CD8-positive, alpha-beta memory T cell (primary cell): ENCODE results near the gene PHPT1. TPM values are rescaled to one million over a fixed set of nuclear protein-coding genes. Genes with fewer than 3 reads are reported as not detected.
A peak's percentile ranks its signal among the peaks of the same experiment; 100 is the strongest.
"Not testable (repeated sequence)": the region's sequence is repeated elsewhere in the genome, so short reads cannot be mapped to it uniquely, and the experiment has no call there.

Experiments
- CTCF ChIA-PET: fragments of 350-600 bp; sonication (Branson Sonifier 250); formaldehyde crosslinking; loops from one replicate; lab custom pipeline; 2021; ENCODE audit warnings: antibody characterized with exemption; lab: Charles Lee
- POLR2A ChIA-PET: fragments of 350-600 bp; sonication (Branson Sonifier 250); formaldehyde crosslinking; loops from one replicate; lab custom pipeline; 2021; ENCODE audit warnings: antibody characterized with exemption; lab: Charles Lee
- DNase-seq, 5 donors: peaks; one replicate each; pipeline versions ENCODE4 v3.0.0 to v3.0.0-alpha.2; 2020 to 2022; ENCODE audit warnings: mixed read lengths in 1 of 5
- H3K27ac ChIP-seq: one replicate; pipeline ENCODE4 v1.7.0; 2013; ENCODE audit warnings: low read depth, mild to moderate bottlenecking, low read length, moderate library complexity
- H3K27me3 ChIP-seq: 2 replicates; pipeline ENCODE4 v1.7.0; 2013; ENCODE audit warnings: low read length, mild to moderate bottlenecking; ENCODE audit not compliant: insufficient read depth, poor library complexity, severe bottlenecking
- H3K36me3 ChIP-seq: 2 replicates; pipeline ENCODE4 v1.7.0; 2013; ENCODE audit warnings: mild to moderate bottlenecking, low read length, moderate library complexity; ENCODE audit not compliant: insufficient read depth
- H3K4me1 ChIP-seq: 2 replicates; pipeline ENCODE4 v1.7.0; 2013; ENCODE audit warnings: mild to moderate bottlenecking, low read length, moderate library complexity; ENCODE audit not compliant: insufficient read depth
- H3K4me3 ChIP-seq: 2 replicates; pipeline ENCODE4 v1.7.0; 2013; ENCODE audit warnings: mild to moderate bottlenecking, low read length
- H3K9me3 ChIP-seq: 2 replicates; pipeline ENCODE4 v1.7.0; 2013; ENCODE audit warnings: mild to moderate bottlenecking, low read length
- H3K27ac Mint-ChIP-seq, 8 donors: one replicate each; pipeline ENCODE4 v1.8.0; 2020 to 2021; ENCODE audit warnings: mixed read lengths in 8 of 8, mild to moderate bottlenecking in 6 of 8, inconsistent platforms in 3 of 8, moderate library complexity in 3 of 8
- H3K27me3 Mint-ChIP-seq, 2 donors: one replicate each; pipeline ENCODE4 v1.8.0; 2020 to 2021; ENCODE audit warnings: mixed read lengths in 2 of 2, mild to moderate bottlenecking in 1 of 2, moderate library complexity in 1 of 2
- H3K36me3 Mint-ChIP-seq, 3 donors: one replicate each; pipeline ENCODE4 v1.8.0; 2020 to 2021; ENCODE audit warnings: mixed read lengths in 3 of 3, inconsistent platforms in 1 of 3, mild to moderate bottlenecking in 1 of 3
- H3K4me1 Mint-ChIP-seq, 3 donors: one replicate each; pipeline ENCODE4 v1.8.0; 2020 to 2021; ENCODE audit warnings: mixed read lengths in 3 of 3, inconsistent platforms in 1 of 3, mild to moderate bottlenecking in 1 of 3
- H3K4me3 Mint-ChIP-seq, 7 donors: one replicate each; pipeline ENCODE4 v1.8.0; 2020 to 2021; ENCODE audit warnings: mixed read lengths in 7 of 7, mild to moderate bottlenecking in 6 of 7, moderate library complexity in 4 of 7, inconsistent platforms in 2 of 7
- H3K9me3 Mint-ChIP-seq, 5 donors: one replicate each; pipeline ENCODE4 v1.8.0; 2020 to 2022; ENCODE audit warnings: mixed read lengths in 5 of 5, mild to moderate bottlenecking in 3 of 5, moderate library complexity in 2 of 5, inconsistent platforms in 1 of 5
- polyA plus RNA-seq: library from polyadenylated mRNA; unstranded; fragments of 300-500 nt; fragmentation: Illumina TruSeq; gene quantifications from one replicate; pipeline ENCODE4 v1.2.3, GENCODE V29; 2021
- total RNA-seq, 2 experiments: library from RNA; stranded (reverse); gene quantifications; one replicate each; pipeline ENCODE4 v1.2.3, GENCODE V29; 2021

PHPT1 gene
- total RNA-seq (100 to 1,000 TPM; 108 to 110 TPM), polyA plus RNA-seq (100.0 TPM)

DNA sequence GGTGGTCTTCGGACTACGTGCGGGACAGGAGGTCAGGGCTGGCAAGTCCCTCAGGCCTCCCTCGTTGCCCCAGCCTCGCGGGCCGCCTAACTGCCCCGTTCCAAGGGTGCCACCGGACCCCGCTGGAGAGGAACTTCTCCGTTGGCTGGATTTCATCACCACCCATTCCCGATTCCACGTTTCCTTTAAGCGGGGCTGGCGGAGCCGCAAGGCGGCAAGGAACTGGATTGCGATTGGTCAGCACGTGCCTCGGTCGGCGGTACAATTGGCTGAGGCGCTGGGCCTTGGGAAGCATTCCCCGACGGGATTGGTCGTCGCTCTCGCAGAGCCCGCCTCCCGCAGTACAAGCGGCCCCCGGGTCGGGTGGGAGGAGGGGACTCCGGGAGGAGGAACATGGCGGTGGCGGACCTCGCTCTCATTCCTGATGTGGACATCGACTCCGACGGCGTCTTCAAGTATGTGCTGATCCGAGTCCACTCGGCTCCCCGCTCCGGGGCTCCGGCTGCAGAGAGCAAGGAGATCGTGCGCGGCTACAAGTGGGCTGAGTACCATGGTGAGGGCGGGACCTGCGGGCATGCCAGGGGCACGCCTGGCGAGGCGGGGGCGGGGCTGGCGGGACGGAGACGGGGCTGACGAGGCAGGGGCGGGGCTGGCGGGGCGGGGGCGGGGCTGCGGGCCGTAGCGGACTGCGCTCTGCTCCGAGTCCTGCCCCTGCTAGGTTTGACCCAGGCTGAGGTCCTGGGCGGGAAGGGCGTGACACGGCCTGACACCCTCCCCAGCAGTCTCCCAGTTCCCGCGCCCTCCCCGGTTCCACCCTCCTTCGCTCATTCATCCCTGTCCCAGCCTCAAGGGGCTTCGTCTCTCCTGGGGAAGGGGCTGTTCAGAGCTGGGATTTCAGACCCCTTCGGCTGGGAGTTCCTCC is at the start of gene PHPT1:
TSS of gene PHPT1 (plus strand) at position 372 of the 922 bp plus-strand sequence. CDS start at position 394, 22 bp downstream.
- H3K27me3 ChIP-seq: peaks cover 4% of the 10 kb centered on the region
- Mint-ChIP-seq H3K27me3 (peaks cover 8 to 21% of the 10 kb centered on the region in 2 donors), H3K4me1 (peaks cover 0 to 27% (median 12%) of the 10 kb centered on the region in 3 donors), H3K4me3 (peak within 1 kb of the TSS; percentile 87 to 98 (median 90)), H3K9me3 (peaks cover 0 to 3% (median 0%) of the 10 kb centered on the region in 5 donors), H3K36me3 (peaks cover 0 to 5% (median 0%) of the 10 kb centered on the region in 3 donors), H3K27ac (peak within 1 kb of the TSS; percentile 64 to 88 (median 84))
- H3K4me3 ChIP-seq: peak within 1 kb of the TSS; percentile 88
- no peaks in the 10 kb centered on the region for H3K9me3 ChIP-seq
- POLR2A ChIA-PET: interaction anchor here (0.5 kb wide), 1 partner anchor 221 kb away, joined by 3 read pairs; the partner anchor contains the start of gene SAPCD2
- CTCF ChIA-PET: no interaction called here
- H3K4me1 ChIP-seq: peaks cover 17% of the 10 kb centered on the region
- H3K36me3 ChIP-seq: no peaks in the 10 kb centered on the region
- peak; percentile 94 to 98 (median 96) for DNase-seq
- peak within 1 kb of the TSS; percentile 81 for H3K27ac ChIP-seq

GRCh38 chr9:136799854-136800657 is 49.2 kb upstream of the PHPT1 start:
- peak overlapping the region in 6 of 8 donors; percentile 53 to 86 (median 77) for H3K27ac Mint-ChIP-seq
- peak; percentile 72 to 94 (median 88) for DNase-seq
- peaks cover 0 to 5% (median 0%) of the 10 kb centered on the region in 3 donors for H3K36me3 Mint-ChIP-seq
- H3K4me1 Mint-ChIP-seq: peaks cover 11 to 28% (median 25%) of the 10 kb centered on the region in 3 donors
- peak overlapping the region; percentile 43 to 89 (median 83) for H3K4me3 Mint-ChIP-seq
- ChIA-PET POLR2A (interaction anchor here (0.6 to 1.5 kb wide), 8 partner anchors 9 to 441 kb away, joined by 3 to 9 read pairs (median 4); partner anchors contain the start of genes AJM1, C8G, FBXW5 and TMEM141), CTCF (interaction anchor here (0.7 to 3.1 kb wide), 7 partner anchors 8 to 235 kb away, joined by 3 to 15 read pairs (median 5); partner anchors contain the start of genes ABCA2 and AJM1)
- no peaks in the 10 kb centered on the region for H3K27me3 ChIP-seq
- H3K27me3 Mint-ChIP-seq: peaks cover 0 to 6% of the 10 kb centered on the region in 2 donors
- peak overlapping the region; percentile 38 for H3K27ac ChIP-seq
- peaks cover 30% of the 10 kb centered on the region for H3K4me1 ChIP-seq
- peak overlapping the region; percentile 66 for H3K4me3 ChIP-seq
- H3K9me3 Mint-ChIP-seq: no peaks in the 10 kb centered on the region
- H3K9me3 ChIP-seq: no peaks in the 10 kb centered on the region
- no peaks in the 10 kb centered on the region for H3K36me3 ChIP-seq

DNA sequence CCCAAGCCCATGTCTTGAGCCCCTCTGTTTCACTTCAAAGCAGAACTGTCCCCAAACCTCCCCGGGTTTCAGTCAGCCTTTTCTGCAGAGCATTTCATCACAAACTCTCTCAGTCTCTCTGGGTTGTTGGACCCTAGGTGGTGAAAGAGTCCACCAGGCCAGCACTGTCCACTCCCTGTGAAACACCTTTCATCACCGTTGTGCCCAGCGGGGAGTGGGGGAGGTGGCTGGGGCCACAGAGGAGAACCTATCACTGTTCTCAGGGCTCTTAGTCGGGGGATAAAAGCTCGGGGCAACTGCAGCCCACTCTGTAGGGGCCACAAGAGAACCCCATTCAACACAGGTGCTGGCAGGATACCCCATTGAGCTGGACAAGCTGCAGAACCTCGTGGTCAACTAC is 46.9 kb upstream of the PHPT1 start:
- H3K9me3 ChIP-seq: no peaks in the 10 kb centered on the region

DNA sequence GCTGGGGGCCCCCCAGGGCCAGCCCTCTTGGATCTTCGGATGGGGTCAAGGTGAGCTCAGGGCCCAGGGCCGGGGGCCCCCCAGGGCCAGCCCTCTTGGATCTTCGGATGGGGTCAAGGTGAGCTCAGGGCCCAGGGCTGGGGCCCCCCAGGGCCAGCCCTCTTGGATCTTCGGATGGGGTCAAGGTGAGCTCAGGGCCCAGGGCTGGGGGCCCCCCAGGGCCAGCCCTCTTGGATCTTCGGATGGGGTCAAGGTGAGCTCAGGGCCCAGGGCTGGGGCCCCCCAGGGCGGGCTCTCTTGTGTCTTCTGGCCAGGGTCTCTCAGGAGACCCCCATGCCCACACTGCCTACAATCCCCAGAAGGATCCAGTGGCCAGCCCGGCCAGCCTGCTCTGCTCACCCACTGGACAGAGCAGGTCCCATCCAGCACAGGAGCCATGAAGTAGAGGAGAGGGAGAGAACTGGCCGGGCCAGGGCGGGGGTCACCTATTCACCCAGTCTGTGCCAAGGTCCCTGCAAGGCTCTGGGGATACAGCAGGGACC is 46.1 kb upstream of the PHPT1 start:
- CTCF ChIA-PET: interaction anchor here (1.0 kb wide), 1 partner anchor 11 kb away, joined by 3 read pairs; no protein-coding TSS in a partner anchor
- H3K27me3 ChIP-seq, DNase-seq, H3K27ac ChIP-seq, H3K27me3 Mint-ChIP-seq, H3K36me3 ChIP-seq, H3K27ac Mint-ChIP-seq, H3K9me3 Mint-ChIP-seq, H3K4me3 ChIP-seq, H3K9me3 ChIP-seq: not testable (repeated sequence)
- H3K4me1 ChIP-seq: peaks cover 31% of the 10 kb centered on the region
- peaks cover 0 to 10% (median 3%) of the 10 kb centered on the region in 3 donors for H3K36me3 Mint-ChIP-seq
- peak overlapping the region in 1 of 7 donors; percentile 54 for H3K4me3 Mint-ChIP-seq
- POLR2A ChIA-PET: interaction anchor here (1.1 kb wide), 1 partner anchor 9 kb away, joined by 3 read pairs; no protein-coding TSS in a partner anchor
- H3K4me1 Mint-ChIP-seq: peaks cover 18 to 39% (median 23%) of the 10 kb centered on the region in 3 donors

More for the DNA sequence above, 46.9 kb upstream of the PHPT1 start:
- peaks cover 0 to 6% of the 10 kb centered on the region in 2 donors for H3K27me3 Mint-ChIP-seq
- peaks cover 31% of the 10 kb centered on the region for H3K4me1 ChIP-seq
- peak overlapping the region in 1 of 8 donors; percentile 73 for H3K27ac Mint-ChIP-seq
- DNase-seq: no peak
- H3K4me1 Mint-ChIP-seq: peaks cover 18 to 36% (median 23%) of the 10 kb centered on the region in 3 donors
- H3K36me3 ChIP-seq: no peaks in the 10 kb centered on the region
- POLR2A ChIA-PET: interaction anchor here (1.1 kb wide), 1 partner anchor 9 kb away, joined by 3 read pairs; no protein-coding TSS in a partner anchor
- peaks cover 0 to 8% (median 3%) of the 10 kb centered on the region in 3 donors for H3K36me3 Mint-ChIP-seq
- CTCF ChIA-PET: interaction anchor here (0.6 to 2.4 kb wide), 5 partner anchors 10 to 233 kb away, joined by 3 to 10 read pairs (median 5); partner anchors contain the start of gene AJM1
- H3K4me3 ChIP-seq: no peak overlapping the region
- H3K27me3 ChIP-seq: no peaks in the 10 kb centered on the region
- no peaks in the 10 kb centered on the region for H3K9me3 Mint-ChIP-seq
- peak overlapping the region in 1 of 7 donors; percentile 72 for H3K4me3 Mint-ChIP-seq
- H3K27ac ChIP-seq: no peak overlapping the region

DNA sequence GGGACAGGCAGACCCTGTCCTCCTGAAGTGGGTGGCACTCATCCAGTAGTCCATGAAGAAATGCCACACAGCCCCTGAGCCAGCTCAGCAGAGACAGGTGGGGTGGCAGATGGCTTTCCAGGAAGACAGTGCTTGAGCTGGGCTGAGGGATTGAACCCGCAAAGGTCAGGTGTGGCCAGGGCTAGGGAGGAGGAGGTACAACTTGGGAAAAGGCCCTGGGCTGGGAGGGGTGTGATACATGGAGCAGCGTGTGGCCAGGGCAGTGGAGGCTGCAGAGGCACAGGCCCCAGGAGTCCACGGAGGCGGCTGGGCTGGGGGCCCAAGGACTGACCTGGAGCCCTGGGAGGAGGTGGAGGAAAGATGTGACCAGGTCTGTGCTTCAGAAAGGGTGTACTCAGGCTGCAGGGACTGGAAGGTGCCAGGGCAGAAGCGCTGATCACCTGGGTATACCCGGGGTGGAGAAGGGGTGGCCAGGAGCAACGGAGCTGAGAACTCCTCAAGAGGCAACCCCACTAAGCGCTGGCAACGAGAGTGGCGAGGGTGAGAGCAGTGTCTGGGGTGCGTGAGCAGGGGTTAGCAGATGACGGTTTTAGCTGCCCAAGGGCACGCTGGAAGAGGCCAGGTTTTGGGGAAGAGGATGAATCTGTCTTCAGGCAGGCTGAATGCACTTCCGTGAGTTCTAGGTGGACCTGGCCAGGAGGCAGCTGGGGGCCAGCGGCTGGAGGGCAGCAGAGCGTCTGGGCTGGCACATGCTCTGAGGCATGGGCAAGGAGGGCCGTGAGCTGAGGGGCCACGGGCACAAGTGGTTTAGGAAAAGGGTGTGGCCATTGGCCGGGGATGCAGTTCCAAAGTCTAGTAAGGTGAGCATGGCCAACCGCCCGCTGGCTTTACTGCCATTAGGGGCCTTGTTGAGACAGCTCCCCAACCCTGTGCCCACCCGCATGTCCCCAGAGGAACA is 45.4 kb upstream of the PHPT1 start:
- Histone ChIP-seq H3K36me3 (no peaks in the 10 kb centered on the region), H3K4me3 (no peak overlapping the region), H3K4me1 (peaks cover 32% of the 10 kb centered on the region), H3K27ac (no peak overlapping the region), H3K9me3 (no peaks in the 10 kb centered on the region), H3K27me3 (no peaks in the 10 kb centered on the region)
- peak overlapping the region in 3 of 8 donors; percentile 56 to 94 (median 69) for H3K27ac Mint-ChIP-seq
- peak overlapping the region in 1 of 7 donors; percentile 54 for H3K4me3 Mint-ChIP-seq
- peaks cover 21 to 42% (median 25%) of the 10 kb centered on the region in 3 donors for H3K4me1 Mint-ChIP-seq
- CTCF ChIA-PET: interaction anchor here (1.0 to 1.4 kb wide), 2 partner anchors 11 to 17 kb away, joined by 3 read pairs; no protein-coding TSS in a partner anchor
- POLR2A ChIA-PET: no interaction called here
- no peak for DNase-seq
- H3K36me3 Mint-ChIP-seq: peaks cover 0 to 13% (median 3%) of the 10 kb centered on the region in 3 donors
- no peaks in the 10 kb centered on the region for H3K9me3 Mint-ChIP-seq
- H3K27me3 Mint-ChIP-seq: peaks cover 0 to 7% of the 10 kb centered on the region in 2 donors

GRCh38 chr9:136804509-136805206 is 44.6 kb upstream of the PHPT1 start:
- H3K36me3 ChIP-seq: no peaks in the 10 kb centered on the region
- peaks cover 32% of the 10 kb centered on the region for H3K4me1 ChIP-seq
- H3K4me3 ChIP-seq: no peak overlapping the region
- no peak overlapping the region for H3K4me3 Mint-ChIP-seq
- H3K27me3 Mint-ChIP-seq: peaks cover 0 to 7% of the 10 kb centered on the region in 2 donors
- H3K4me1 Mint-ChIP-seq: peaks cover 29 to 50% (median 31%) of the 10 kb centered on the region in 3 donors
- H3K27me3 ChIP-seq: no peaks in the 10 kb centered on the region
- ChIA-PET CTCF (interaction anchor here (1.4 to 1.7 kb wide), 2 partner anchors 18 to 385 kb away, joined by 3 to 5 read pairs; partner anchors contain the start of gene SSNA1), POLR2A (no interaction called here)
- H3K36me3 Mint-ChIP-seq: peaks cover 0 to 17% (median 3%) of the 10 kb centered on the region in 3 donors
- H3K27ac ChIP-seq: no peak overlapping the region
- no peaks in the 10 kb centered on the region for H3K9me3 Mint-ChIP-seq
- peak overlapping the region in 2 of 8 donors; percentile 21 to 56 for H3K27ac Mint-ChIP-seq
- H3K9me3 ChIP-seq: no peaks in the 10 kb centered on the region
- no peak for DNase-seq
